Medulla oblongata (tissue), 1 donor: ENCODE data around the gene ETV3L.

Experiments
- DNase-seq: peaks from one replicate; pipeline ENCODE4 v3.0.0-alpha.2; 2015; ENCODE audit errors: extremely low spot score

The ETV3L gene

GRCh38 chr1:157099633-157100009, at the start of gene ETV3L:
Gene ETV3L, minus strand, starts transcription at chr1:157099808. Its CDS starts 285 bp downstream, at chr1:157099523.
- DNase-seq: peak; percentile 33

DNA sequence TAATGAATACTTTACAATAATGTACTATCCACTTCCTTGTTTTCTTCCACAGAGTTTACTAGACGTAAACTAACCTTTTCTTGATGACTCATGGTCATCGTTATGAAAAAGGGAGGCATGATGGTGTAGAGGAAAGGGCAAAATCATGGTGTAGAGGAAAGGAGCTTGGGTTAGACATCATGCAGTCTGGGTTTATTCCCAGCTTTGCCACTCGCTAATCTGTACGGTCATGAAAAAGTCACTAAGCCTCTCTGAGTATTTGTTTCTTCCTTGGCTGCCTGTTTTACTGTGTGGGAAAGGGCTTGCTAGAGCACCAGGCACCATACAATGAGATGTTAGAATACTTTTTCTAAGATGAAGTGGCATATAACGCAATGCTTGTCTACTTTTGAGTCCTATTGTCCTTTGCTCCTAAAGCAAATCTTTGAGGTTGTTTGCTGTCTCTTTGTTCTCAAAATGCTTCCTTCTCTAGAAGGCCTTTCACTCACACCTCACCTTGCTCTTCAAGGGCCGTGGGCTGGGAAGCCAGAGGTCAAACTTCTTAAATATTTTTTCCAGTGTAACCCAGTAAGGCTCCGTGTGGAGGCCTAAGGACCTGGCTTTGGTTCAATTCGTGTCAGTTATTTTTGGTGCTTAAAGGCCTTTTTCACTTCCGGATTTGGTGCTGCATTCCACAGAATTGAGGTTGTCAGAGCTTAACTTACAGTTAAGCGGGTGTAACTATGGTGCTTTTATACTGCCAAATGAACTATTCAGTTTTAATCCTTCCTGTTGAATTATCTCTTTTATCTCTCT, 48.5 kb upstream of the ETV3L start:
- DNase-seq: peak; percentile 62

DNA sequence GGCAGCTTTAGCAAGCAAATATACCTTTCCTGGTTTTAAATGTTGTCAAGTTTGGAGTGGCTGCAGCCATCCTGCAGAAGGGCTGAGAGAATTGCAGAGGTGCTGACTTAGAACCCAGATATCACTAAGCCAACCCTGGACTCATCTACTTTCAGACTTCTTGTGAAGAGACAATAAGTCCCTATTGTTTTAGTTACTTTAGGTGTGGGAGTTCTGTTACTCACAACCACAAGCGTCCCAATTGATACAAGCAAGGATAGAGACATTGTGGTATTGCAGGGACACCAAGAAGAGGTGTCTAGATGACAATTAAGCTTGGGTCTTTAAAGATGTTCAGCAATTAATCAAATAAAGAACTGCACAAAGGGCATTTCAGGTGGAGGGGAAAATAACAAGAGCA, 47.4 kb upstream of the ETV3L start:
- DNase-seq: no peak

DNA sequence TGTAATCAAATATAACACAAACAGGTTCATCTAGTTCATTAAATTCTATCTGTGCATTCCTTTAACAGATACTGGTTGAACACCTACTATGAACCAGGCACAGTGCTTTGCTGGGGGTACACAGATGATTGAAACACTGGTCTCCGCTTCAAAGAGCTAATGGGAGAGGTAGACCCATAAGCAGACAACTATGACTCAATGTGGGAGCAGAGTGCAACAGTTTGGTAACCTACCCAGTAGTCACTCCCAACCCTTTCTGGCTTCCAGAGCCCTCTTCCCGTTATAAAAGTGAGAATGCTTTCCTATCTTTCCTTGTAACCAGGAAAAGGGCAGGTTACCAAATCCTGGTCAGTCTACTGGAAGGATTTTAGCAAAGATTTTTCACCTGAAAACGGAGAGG, 46.6 kb upstream of the ETV3L start:
- no peak for DNase-seq

GRCh38 chr1:157145076-157145475, 45.5 kb upstream of the ETV3L start:
- no peak for DNase-seq

GRCh38 chr1:157144509-157144908, 44.9 kb upstream of the ETV3L start:
- DNase-seq: no peak

- DNase-seq: no peak
Observed at GRCh38 chr1:157142765-157143423, 43.3 kb upstream of the ETV3L start.

- peak; percentile 31 for DNase-seq
Observed at GRCh38 chr1:157142201-157142600, 42.6 kb upstream of the ETV3L start.

DNA sequence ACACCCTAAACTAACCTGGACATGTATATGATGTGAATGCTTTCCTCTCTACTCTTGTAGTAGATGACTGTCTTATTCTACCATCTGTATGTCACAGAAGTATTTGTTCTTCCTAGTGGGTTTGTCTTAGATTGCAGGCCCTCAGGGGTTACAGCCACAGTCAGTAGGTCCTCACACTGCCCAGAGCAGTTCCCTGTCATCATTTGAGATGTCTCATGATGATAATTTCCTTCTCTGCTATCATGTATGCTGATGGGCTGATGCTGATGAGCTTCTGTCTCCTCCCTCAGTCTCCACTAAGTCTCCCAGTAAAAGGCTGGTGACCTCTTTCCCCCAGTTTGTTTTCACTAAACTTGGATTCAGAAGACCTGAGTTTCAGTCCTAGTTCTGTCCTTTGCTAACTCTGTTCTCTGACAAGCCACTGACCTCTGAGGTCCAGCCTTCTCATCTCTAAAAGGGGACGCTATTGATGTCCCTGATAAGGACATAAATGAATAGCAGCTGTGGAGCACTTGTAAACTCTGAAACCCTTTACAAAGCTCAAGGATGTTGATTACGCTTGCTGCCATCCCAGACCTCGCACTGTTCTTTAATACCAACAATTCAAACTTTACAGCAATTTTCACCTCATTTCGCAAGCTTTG, 41.7 kb upstream of the ETV3L start:
- DNase-seq: no peak

DNA sequence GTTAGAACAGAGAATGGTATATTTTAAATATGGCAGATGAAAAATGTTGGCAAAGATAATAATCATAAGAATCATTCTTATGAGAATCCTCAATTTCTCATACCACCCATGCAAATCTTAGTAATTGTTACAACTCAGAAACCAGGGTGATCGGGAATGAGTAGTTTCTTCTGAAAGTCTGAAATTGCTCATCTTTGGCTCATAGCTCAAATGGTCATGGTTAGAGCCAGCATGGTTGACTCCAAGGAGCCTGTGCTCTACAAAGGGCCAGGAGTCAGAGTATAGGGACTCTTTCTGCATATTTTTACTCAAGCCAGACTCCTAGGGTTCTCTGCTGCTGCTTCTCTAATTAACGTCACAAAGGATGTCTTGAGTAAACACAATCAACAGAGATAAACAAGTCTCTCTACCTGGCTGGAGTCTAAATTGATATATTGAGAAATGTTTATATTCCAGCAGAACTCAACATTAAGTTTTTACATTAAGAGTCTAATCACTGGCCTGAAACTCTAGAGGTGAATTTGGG, 40.5 kb upstream of the ETV3L start:
- no peak for DNase-seq

GRCh38 chr1:157139052-157139715, 39.6 kb upstream of the ETV3L start:
- no peak for DNase-seq

DNA sequence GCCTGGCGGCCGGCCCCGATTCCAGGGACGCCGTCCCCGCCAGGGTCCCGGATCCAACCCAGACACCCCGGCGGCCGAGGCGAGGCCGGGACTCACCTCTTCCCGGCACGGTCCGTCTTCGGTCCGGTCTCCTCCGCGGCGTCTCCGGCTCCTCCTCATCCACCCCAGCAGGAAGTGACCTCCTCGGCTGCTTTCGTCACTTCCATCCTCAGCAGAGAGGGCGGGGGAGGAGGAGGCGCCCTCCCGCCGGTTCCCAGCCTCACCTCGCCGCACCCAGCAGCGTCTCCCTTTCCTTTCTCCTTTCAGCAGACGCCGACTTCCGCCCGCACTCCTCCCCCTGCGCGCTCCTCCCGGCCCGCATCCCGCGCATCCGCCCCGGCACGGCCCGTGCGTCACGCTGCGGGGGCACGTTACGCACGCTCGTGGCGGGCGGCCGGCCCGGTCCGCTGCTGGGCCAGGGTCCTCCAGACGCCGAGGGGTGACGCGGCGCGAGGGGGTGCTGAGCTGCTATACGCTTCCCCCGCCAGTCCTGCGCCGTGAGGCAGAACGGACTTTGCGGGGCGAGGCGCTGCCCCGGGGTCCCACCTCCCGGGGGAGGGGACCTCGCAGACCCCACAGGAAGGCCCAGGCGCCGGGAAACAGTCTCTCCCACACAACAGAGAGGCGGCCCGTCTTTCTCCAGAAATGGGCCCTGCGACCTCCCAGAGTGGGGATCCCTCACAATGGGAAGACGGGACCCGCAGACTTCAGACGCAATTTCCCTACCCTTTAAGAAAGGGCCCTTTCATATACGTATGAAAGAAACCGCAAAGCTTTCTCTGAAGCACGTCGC, 38.8 kb upstream of the ETV3L start, which contains the start of gene ETV3:
ETV3 (minus strand) TSS at position 176 of the 832 bp plus-strand sequence. CDS start 2,043 bp downstream, outside the sequence.
- peak; percentile 93 for DNase-seq

GRCh38 chr1:157137408-157138219, 38.0 kb upstream of the ETV3L start:
- DNase-seq: peak; percentile 27

- DNase-seq: peak; percentile 19
Observed at GRCh38 chr1:157137046-157137407, 37.4 kb upstream of the ETV3L start.

DNA sequence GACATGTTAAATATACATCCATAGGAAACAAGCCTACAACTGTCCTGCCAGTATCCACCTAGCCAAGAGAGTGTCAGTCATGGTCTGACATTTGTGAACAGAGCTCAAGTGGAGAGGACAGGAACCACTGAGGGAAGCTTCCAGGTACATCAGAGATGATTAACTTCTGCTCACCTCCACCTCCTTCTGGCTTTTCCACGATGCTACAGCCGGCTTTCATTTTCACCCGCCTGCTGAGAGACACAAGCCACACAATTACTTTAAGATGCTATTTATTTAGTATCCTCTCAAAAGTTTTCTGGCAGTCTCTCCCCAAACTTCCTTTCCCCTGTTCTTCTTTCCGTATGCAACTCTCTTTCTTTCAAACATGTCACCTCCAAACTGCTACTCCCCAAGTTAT, 36.5 kb upstream of the ETV3L start:
- DNase-seq: no peak

GRCh38 chr1:157135646-157136045, 36.0 kb upstream of the ETV3L start:
- no peak for DNase-seq

DNA sequence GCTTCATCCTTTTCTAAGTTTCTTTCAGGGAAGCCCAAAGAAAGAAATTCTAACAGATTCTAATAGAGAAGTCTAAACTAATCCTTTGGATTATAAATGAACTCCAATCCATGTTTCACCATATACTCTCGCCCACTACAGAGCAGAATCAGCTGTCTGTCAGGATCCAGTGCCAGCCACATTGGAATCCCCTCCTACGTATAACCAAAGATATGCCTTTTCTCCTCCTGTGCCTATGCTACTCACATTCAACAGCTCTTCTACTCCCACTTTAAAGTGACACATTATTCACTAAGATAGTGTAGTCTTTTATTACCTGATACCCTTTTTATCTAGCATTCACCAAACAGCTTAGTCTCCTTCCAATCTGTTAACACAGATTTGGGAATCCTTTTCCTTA, 35.5 kb upstream of the ETV3L start:
- no peak for DNase-seq

GRCh38 chr1:157134442-157134841, 34.8 kb upstream of the ETV3L start:
- DNase-seq: no peak

DNA sequence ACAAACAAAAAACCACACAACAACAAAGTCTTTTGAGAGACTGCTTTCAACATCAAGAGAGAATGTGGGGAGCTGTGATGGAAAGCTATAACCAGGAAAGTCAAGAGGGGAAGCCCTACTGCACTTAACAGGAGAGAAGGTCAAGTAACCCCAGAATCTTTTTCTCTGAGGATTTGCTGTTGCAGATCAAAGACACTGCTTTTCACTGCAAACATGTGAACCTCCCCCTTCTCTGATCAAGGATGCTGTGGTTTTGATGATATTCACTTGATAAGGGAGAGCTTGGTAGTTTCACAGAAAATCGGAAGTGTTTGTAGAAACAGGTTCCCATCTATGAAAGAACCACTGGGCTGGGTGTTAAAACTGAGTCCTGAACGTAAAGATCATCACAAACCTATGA, 33.8 kb upstream of the ETV3L start:
- DNase-seq: no peak

- DNase-seq: no peak
Observed at GRCh38 chr1:157132616-157133167, 33.1 kb upstream of the ETV3L start.
